Measurements from ENCODE around the gene UFD1. TPM values are rescaled to one million over a fixed set of nuclear protein-coding genes. Genes with fewer than 3 reads are reported as not detected.

UFD1 gene
- total and polyA plus RNA-seq, 9 of the 15 experiments (the other 6 are each of a cell fraction or from before 2014, with no cell fraction given), result 238 to 645 (median 363) TPM

DNA sequence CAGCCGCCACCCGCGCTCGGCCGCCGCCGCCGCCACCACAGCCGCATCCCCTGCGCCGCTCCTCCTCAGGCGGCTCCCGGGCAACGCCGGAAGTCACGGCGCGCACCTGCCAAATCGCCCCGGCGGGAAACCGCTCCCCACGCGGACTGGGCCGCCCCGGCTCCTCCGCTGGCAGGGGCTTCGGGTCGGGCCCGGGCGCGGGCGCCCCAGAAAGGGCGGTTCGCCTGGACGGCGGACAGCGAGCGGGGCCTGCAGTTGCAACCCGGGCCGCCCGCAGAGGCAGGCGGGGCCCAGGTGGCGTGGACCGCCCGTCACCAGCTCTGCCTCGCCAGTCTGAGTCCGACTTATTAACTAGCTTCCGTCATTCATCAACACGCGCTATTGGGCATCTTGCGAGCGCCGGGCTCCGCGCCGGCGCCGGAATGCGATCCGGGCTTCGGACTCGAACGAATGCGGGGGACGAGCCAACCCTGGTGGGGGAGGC, 47.3 kb downstream of the UFD1 start, which contains the start of gene HIRA (continued):
- TF ChIP-seq MYNN (IDR thresholded peaks at IDR 0.05), result no peak
- TF ChIP-seq MYNN (CRISPR knock-in tag; IDR thresholded peaks at IDR 0.05), result no peak
- no peak for TF ChIP-seq CBFB (CRISPR knock-in tag; IDR thresholded peaks at IDR 0.05)
- TF ChIP-seq, protein P1, sequence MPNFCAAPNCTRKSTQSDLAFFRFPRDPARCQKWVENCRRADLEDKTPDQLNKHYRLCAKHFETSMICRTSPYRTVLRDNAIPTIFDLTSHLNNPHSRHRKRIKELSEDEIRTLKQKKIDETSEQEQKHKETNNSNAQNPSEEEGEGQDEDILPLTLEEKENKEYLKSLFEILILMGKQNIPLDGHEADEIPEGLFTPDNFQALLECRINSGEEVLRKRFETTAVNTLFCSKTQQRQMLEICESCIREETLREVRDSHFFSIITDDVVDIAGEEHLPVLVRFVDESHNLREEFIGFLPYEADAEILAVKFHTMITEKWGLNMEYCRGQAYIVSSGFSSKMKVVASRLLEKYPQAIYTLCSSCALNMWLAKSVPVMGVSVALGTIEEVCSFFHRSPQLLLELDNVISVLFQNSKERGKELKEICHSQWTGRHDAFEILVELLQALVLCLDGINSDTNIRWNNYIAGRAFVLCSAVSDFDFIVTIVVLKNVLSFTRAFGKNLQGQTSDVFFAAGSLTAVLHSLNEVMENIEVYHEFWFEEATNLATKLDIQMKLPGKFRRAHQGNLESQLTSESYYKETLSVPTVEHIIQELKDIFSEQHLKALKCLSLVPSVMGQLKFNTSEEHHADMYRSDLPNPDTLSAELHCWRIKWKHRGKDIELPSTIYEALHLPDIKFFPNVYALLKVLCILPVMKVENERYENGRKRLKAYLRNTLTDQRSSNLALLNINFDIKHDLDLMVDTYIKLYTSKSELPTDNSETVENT (CRISPR knock-in tag; IDR thresholded peaks at IDR 0.05), result peak; percentile 95
- no peak for TF ChIP-seq ZNF12 (CRISPR knock-in tag; IDR thresholded peaks at IDR 0.05)
- TF ChIP-seq SUPT5H (IDR thresholded peaks at IDR 0.05), result no peak
- TF ChIP-seq MCM2 (IDR thresholded peaks at IDR 0.05; ENCODE audit: low read depth), result no peak
- TF ChIP-seq RBBP5 (IDR thresholded peaks at IDR 0.05; ENCODE audit: borderline replicate concordance, insufficient read depth, low read length, poor library complexity, severe bottlenecking), result peak; percentile 62
- TF ChIP-seq, protein P2, sequence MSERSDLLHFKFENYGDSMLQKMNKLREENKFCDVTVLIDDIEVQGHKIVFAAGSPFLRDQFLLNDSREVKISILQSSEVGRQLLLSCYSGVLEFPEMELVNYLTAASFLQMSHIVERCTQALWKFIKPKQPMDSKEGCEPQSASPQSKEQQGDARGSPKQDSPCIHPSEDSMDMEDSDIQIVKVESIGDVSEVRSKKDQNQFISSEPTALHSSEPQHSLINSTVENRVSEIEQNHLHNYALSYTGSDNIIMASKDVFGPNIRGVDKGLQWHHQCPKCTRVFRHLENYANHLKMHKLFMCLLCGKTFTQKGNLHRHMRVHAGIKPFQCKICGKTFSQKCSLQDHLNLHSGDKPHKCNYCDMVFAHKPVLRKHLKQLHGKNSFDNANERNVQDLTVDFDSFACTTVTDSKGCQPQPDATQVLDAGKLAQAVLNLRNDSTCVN (CRISPR knock-in tag; IDR thresholded peaks at IDR 0.05), result no peak
- TF ChIP-seq, protein P3, sequence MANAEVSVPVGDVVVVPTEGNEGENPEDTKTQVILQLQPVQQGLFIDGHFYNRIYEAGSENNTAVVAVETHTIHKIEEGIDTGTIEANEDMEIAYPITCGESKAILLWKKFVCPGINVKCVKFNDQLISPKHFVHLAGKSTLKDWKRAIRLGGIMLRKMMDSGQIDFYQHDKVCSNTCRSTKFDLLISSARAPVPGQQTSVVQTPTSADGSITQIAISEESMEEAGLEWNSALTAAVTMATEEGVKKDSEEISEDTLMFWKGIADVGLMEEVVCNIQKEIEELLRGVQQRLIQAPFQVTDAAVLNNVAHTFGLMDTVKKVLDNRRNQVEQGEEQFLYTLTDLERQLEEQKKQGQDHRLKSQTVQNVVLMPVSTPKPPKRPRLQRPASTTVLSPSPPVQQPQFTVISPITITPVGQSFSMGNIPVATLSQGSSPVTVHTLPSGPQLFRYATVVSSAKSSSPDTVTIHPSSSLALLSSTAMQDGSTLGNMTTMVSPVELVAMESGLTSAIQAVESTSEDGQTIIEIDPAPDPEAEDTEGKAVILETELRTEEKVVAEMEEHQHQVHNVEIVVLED (CRISPR knock-in tag; IDR thresholded peaks at IDR 0.05), result peak; percentile 94
- TF ChIP-seq, protein P4, sequence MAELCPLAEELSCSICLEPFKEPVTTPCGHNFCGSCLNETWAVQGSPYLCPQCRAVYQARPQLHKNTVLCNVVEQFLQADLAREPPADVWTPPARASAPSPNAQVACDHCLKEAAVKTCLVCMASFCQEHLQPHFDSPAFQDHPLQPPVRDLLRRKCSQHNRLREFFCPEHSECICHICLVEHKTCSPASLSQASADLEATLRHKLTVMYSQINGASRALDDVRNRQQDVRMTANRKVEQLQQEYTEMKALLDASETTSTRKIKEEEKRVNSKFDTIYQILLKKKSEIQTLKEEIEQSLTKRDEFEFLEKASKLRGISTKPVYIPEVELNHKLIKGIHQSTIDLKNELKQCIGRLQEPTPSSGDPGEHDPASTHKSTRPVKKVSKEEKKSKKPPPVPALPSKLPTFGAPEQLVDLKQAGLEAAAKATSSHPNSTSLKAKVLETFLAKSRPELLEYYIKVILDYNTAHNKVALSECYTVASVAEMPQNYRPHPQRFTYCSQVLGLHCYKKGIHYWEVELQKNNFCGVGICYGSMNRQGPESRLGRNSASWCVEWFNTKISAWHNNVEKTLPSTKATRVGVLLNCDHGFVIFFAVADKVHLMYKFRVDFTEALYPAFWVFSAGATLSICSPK (IDR thresholded peaks at IDR 0.05; ENCODE audit: borderline replicate concordance), result no peak
- peak; percentile 83; the same call in 1 of the 2 replicates for TF ChIP-seq HIVEP1 (CRISPR knock-in tag; IDR thresholded peaks at IDR 0.05)
- TF ChIP-seq, protein P5, sequence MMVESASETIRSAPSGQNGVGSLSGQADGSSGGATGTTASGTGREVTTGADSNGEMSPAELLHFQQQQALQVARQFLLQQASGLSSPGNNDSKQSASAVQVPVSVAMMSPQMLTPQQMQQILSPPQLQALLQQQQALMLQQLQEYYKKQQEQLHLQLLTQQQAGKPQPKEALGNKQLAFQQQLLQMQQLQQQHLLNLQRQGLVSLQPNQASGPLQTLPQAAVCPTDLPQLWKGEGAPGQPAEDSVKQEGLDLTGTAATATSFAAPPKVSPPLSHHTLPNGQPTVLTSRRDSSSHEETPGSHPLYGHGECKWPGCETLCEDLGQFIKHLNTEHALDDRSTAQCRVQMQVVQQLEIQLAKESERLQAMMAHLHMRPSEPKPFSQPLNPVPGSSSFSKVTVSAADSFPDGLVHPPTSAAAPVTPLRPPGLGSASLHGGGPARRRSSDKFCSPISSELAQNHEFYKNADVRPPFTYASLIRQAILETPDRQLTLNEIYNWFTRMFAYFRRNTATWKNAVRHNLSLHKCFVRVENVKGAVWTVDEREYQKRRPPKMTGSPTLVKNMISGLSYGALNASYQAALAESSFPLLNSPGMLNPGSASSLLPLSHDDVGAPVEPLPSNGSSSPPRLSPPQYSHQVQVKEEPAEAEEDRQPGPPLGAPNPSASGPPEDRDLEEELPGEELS (CRISPR knock-in tag; IDR thresholded peaks at IDR 0.05; ENCODE audit: borderline replicate concordance), result no peak
